GM04504 (cell line): ENCODE data around the gene ANGPTL7.
"Not testable (repeated sequence)": the region's sequence is repeated elsewhere in the genome, so short reads cannot be mapped to it uniquely, and the experiment has no call there.

Source experiments
- DNase-seq: peaks from one replicate; pipeline ENCODE4 v3.0.0-alpha.2; 2012; ENCODE audit warnings: low read depth

The ANGPTL7 gene, protein sequence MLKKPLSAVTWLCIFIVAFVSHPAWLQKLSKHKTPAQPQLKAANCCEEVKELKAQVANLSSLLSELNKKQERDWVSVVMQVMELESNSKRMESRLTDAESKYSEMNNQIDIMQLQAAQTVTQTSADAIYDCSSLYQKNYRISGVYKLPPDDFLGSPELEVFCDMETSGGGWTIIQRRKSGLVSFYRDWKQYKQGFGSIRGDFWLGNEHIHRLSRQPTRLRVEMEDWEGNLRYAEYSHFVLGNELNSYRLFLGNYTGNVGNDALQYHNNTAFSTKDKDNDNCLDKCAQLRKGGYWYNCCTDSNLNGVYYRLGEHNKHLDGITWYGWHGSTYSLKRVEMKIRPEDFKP

DNA sequence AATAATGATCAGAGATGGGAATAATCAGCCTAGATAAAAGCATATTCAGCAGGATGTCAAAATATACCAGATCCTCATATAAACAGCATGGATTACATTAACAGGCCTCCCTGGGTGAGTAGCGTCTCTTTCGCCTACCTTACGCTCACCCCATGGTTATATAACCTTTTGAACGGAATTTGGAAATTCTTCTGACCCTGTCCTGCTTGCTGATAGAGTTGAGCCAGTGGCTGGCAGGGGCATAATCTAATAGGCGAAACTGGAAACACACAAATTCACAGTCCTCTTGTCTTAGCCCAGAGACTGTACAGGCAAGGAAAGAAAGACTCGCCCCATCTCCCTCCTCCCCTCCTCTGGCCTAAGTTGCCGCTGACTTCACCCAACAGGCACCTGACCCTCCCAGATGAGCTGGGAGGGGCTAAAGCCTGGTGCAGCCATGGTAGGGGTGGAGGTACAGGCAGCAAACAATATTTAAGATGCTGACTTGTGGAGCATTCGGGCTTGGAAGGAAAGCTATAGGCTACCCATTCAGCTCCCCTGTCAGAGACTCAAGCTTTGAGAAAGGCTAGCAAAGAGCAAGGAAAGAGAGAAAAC is at the start of gene ANGPTL7:
ANGPTL7 (plus strand) TSS at position 498 of the 594 bp plus-strand sequence. CDS start 225 bp downstream, outside the sequence.
- DNase-seq, result no peak

DNA sequence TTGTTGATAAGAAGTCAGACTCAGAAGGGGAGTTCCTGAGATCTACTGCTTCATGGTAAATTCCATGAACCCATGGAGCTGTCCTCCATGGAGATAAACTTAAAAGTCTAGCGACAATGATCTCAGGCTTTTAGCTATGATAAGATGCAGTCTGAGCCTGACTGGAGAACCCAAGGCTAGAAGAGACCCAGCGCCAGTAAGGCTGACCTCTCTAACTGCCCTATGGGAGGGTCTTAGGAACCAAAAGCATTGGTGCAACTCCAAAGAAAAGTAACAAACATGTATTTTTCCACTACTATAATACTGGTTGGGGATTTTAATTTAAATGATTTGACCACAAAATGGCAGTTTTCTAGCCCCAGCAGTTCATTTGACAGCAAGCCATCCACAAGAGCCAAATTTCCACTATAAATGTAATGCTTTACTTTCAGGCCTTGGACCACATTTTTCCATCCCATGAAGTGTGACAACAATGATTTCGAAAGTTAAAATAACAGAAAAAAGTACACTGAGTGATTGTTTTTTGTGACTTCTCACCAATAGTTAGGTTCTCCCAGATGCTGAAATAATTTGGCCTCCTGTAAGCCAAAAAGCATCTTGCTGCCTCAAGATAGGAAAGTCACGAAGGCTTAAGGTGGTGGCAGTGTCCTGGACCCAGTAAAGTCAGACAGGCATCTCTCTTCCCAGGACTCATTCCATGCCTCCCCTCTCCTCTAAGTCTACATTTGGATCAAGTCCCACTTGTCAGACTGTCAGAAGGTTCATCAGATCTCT is 46.4 kb upstream of the ANGPTL7 start:
- DNase-seq, result no peak

- DNase-seq, result no peak
Measured at GRCh38 chr1:11143401-11143800, 45.8 kb upstream of the ANGPTL7 start.

GRCh38 chr1:11143907-11144306 is 45.2 kb upstream of the ANGPTL7 start:
- no peak for DNase-seq

GRCh38 chr1:11144570-11145256 is 44.4 kb upstream of the ANGPTL7 start:
- no peak for DNase-seq

DNA sequence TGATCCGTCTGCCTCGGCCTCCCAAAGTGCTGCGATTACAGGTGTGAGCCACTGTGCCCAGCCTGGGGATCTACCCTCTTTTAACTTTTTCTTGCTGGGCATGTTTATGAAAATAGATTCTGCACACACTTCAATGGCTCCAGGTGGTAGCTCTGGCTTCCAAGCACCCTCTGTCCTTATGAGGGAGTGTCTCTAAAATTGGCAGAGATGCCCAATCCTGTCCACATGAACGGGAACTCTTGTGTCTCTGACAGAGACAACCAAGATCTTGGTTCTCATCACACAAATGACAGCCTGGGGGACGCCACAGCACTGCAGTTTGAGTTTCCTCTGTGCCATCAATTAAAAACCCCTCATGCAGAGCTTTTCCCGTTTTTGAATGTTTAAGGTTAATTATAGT is 43.4 kb upstream of the ANGPTL7 start:
- DNase-seq, result no peak

DNA sequence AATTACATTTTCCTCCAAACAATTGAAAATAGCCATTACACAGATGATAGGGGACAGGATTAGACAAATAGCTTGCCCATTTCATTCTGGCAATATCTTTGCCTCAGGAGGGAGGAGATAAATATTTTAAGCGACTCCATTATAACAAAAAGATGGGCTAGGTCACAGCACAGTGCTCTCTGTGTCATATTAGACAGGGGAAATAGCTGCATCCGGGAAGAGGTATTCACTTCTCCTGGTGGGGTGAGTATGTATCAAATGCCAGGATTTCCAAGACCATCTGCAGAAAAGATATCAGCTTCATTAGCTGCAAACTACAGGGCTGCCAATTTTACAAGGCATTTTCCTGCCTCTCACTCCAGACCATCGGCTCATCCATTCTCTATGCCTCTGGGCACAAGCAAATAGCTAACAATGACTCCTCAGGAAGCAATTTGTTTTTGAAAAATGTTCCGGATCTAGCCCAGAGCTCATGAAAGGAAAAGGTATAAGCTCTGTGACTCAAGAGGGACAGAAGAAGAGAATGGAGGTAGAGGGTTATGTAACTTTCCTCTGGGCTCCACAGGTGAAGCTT is 41.9 kb upstream of the ANGPTL7 start:
- DNase-seq, result no peak

GRCh38 chr1:11150326-11150725 is 38.8 kb upstream of the ANGPTL7 start:
- no peak for DNase-seq

GRCh38 chr1:11151114-11151513 is 38.0 kb upstream of the ANGPTL7 start:
- DNase-seq, result no peak

DNA sequence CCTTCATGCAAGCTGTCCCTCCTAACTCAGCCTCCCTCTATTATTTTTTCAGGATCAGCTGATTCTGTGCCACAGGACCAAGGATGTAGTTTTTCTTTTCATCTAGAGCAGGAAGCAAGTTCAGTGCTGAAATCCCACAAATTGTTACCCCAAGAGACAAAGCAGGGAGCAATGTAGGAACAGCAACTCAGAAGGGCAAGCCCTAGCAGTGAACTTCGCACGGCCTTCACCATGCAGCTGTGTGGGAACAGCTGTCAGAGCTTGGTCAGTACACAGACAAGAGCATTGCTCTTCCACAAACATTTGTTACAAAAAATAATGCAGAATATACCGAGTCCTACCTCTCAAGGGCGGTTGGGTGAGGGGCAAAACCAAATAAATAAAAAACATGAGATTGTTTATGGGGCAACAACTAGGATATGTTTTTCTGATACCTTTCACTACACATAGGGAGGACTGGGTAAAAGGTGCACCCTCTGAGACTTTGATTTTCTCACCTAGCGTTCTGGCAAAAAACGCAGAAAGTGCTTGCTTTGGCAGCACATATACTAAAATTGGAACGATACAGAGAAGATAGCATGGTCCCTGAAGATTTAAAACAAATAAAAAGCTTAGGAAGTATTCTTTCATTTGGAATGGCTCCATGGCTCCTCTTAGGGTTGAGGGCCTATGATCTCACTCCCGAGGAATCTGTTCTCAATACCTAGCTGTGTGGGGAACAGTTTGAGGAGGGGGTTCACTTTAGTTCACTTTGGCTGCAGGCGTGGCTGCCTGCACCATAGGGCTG is 37.1 kb upstream of the ANGPTL7 start:
- DNase-seq, result no peak

DNA sequence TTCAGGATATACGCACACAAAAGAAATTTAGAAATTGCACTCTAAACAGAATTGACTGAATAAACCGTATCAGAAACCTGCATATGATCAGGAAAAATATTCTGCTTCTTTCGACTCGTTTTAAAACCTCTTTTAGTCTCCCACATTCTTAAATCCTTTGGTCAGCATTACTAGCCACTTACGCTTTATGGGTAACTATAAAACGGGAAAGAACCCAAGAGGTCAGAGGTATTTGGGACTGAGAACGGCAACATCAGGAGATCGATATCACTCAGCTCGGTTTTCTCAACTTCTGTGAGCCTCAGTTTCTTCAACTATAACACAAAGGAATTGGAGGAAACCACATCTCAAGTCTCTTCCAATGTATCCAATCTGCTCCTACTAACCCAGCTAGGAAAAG is 36.4 kb upstream of the ANGPTL7 start:
- DNase-seq, result no peak

- no peak for DNase-seq
Measured at GRCh38 chr1:11153184-11153583, 36.0 kb upstream of the ANGPTL7 start.

DNA sequence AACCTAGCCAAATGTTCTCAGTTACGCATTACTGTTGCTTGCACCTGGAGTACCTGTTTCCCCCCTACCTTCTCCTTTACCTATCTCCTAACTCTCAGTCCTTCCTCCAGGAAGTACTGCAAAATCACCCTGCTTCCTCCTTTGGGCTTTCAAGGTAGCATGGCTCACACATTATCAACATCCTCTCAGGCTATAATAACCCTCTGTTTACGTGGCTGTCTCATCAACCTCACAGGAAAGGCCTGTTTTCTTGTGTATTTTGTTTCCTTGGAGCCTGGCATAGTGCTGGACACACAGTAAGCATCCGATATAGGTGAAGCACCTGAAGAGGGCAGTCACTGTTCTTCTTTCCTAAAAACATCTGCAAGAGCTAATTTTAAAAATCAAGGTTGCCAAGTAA is 32.7 kb upstream of the ANGPTL7 start:
- DNase-seq, result no peak

DNA sequence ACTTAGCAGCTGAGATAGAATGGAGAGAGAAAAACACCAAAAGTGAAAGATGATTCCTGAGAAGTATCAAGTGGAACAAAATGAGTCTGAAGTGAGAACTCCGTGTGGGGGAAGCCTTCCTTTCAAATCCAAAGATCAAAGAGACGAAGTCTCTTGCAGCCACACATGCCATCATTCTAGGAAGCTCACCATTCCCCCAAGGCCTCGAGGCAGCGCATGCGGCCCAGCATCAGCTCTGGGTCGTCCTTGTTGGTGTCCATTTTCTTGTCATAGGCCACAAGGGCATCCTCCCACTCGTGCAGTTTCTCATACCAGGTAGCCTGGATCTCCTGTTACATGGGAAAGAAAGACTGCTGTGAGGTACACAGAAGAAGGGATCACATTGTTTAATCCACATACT is 32.2 kb upstream of the ANGPTL7 start:
- DNase-seq, result no peak

DNA sequence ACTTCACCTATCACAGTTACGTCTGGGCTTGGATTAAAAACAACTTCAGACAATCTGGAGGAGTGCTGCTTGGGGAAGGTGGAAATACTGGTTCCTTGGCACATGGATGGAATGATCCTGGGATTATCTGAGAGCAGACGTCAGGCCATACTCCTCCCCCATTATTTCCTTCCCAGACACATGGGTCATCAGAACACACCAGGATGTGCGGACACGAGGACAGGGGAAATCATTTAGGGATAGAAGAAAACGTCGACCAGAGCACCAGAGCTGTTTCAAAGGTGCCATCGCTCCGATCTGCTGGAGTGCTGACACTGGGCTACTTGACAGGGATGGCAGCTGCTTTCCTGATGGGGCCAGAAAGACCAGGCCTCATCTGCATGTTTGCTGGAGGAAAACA is 31.8 kb upstream of the ANGPTL7 start:
- DNase-seq, result no peak

DNA sequence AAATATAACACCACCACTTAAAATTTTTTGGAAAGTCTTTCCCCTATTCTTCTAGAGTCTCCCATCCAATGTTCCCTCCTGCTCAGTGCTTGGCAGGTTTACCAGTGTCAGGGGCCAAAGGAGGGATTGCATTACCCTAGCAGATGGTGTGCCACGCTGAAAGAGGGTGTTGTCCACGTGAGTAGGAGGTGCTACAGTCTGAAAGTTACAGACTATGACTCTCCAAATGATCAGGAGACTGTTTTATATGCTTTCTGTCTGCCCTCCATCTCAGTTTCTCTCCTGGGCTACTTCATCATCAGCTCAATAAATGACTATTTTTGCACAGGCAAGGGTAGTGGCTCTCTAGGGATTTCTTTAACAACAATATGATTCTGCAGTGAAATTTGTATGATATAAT is 31.3 kb upstream of the ANGPTL7 start:
- DNase-seq, result peak; percentile 59

GRCh38 chr1:11158291-11158690 is 30.9 kb upstream of the ANGPTL7 start:
- no peak for DNase-seq

DNA sequence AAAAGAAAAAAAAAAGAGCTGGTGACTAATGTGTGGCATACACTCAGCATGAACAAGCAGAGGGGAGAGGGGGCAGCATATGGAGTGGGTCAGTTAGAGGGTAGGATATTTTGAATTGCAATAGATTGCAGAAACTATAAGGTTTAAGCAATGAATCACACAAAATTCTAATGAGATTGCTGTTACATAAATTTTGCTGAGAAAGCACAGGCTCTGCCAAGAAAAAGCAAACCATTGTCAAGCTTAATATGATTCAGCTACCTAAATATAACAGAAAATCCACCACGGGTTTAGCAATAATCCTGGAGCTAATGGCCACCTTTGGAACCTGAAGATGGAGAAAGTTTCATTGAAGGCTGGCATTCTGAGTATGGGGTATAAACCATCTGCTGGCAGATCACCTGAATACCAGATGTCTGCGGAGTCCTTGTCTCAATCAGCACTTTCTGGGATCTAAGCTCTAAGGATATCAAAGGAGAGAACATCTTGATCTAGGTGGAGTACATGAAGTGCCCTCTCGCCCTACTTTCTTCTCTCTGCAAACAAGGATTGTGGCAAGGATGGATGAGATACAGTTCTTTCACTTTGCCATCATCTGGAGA is 30.3 kb upstream of the ANGPTL7 start:
- peak; percentile 83 for DNase-seq

- DNase-seq, result not testable (repeated sequence)
Measured at GRCh38 chr1:11162752-11163151, 26.4 kb upstream of the ANGPTL7 start.

GRCh38 chr1:11166744-11167143 is 22.4 kb upstream of the ANGPTL7 start:
- not testable (repeated sequence) for DNase-seq

DNA sequence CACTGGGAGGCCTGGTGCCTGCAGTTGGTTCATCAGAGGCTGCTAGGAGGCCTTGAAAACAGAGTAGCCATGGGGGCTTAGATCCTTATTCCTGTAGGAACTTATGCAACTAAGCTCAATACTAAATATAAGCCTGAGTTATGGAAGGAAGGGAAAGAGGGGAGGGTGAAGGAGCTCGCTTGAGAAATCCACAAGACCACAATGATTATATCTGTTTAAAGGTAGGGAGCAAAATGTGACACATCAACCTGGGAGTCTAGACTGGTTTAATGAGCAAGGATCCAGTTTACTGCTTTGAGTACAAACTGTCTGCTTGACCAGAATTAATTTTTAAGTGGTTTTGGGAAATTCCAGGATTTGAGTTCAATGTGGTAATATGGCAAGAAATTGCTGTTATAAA is 20.4 kb upstream of the ANGPTL7 start:
- no peak for DNase-seq
